HG02938 (cell line): ENCODE results near the gene QRFP.

ENCODE experiments used
- ATAC-seq: cut with Tn5 transposase; IDR thresholded peaks from one replicate; pipeline ENCODE4 v1.9.1; 2021; ENCODE audit warnings: mild to moderate bottlenecking, moderate library complexity; ENCODE audit not compliant: unreplicated experiment

QRFP gene

DNA sequence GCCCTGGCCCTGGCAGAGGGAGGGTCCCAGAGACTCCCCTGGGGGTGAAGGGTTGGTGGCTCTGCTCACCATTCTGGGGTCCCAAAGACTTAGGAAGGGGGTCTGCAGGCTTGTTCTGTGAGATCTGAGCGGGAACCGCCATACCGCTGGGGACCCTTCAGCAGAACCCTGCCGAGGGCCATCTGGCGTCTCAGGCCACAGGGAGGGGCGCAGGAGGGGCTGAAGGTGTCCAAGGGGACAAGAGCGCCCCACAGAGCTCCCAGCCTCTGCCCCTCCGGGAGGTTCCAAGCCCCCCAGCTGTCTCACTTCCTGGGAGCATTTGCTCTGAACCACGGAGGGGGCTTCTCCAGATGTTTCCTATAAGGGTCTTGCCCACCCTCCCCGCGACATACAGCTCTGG is 37.6 kb upstream of the QRFP start:
- no peak for ATAC-seq

DNA sequence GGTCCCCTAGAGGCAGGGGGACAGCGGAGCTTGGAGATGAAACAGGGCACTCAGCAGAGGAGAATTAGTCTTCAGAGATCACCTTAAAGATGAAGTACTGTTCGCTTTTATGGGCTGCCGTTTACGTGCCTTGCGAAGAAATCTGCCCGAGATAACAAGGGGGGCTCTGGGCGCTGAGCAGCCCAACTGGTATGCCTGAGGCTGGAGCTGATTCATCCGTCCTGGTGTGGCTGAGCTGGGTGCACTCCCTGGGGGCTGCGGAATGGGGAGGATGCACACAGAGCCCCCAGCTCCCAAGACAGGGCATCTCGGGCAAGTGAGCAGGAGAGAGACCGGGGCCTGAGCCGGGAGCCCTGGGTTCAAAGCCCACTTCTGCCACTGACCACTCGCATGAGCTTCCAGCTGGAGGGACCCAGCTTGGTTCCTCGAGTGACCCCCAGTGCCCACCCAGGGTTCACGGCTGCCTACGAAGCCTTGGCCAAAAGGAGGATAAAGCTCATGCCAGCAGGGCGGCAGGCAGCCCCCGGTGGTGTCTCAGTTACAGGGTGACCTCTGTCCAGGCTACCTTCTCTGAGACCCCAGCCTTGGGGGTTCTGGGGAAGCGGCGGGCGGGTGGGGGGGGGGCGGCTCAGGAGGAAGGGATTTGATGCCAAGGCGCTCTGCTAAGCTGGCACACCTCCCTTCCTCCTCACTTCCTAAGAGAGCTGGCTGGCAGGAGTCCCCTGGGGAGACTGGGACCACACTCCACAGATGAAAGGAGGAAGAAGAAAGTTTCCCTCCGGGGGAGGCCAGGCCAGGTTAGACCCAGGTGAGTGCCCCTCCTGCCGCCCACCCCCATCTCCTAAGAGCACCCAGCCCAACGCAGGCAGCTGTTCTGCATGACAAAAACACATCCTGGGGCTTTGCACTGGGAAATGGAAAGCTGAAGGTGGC is 36.8 kb upstream of the QRFP start:
- no peak for ATAC-seq

DNA sequence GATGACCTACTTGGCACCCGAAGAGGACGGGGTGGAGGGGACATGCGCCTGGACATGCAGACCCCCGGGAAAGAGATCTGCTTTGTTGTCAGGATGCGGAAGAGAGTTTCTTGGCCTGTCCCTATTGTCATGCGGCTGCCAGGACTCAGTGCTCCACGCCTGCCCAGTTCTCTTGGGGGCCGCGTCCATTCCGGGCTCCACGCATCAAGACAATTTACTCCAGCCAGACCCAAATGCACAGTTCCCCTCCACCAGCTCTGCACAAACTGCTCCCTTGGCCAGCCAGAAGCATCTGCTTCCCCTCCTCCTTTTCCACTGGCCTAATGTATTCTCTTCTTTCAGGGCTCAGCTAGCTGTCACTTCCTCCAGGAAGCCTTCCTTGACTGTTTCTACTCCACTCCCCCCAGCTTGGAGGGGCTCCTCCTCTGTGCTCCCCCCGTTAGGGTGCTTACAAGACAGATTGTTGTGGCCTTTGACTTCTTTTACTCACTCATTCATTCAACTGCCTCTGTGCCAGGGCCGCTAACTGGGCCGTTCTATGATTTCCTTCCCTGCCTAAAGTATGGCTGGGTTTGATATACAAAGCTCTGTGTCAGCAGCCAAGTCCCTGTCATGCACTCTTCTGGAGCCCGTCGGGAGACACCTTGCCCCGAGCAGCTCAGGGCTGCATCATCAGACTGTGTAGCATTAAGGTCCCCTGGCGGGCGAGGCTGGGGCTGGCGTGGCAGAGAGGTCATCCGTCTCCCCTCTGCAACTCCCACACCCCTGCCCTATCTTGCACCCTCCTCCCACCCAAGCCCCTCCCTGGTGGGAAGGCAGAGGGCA is 35.9 kb upstream of the QRFP start:
- no peak for ATAC-seq

DNA sequence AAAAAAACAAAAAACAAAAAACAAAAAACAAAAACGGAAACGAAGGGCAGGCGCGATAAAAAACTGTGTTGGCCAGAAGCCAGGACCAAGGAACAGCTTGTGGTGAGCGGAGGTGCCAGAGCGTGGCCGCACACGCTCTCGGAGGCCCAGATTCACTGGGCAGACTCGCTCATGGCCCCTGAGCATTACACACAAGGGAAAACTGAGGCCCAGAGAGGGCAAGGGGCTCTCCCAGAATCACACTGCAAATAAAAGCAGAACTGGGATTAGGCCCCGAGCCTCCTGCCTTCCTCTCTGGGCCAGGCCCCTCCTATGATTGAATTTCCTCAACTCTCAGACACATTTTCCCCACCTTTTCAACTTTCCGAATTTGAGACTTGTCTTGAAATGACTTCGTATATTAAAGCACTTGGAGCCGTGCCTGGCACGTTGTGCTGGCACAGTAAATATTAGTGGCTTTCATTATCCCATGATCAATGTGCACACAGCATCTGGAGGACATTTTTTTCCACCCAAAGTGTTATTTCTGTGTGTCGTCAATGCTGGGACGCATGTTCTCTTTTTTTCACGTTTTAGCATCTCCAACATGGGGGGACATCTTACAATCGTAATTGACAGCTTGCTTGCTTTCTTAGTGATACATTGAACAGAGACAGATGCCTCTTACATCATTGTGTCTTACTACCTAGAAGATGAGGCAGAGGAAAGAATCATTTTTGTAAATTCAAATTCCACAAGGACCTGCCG is 35.1 kb upstream of the QRFP start:
- no peak for ATAC-seq

DNA sequence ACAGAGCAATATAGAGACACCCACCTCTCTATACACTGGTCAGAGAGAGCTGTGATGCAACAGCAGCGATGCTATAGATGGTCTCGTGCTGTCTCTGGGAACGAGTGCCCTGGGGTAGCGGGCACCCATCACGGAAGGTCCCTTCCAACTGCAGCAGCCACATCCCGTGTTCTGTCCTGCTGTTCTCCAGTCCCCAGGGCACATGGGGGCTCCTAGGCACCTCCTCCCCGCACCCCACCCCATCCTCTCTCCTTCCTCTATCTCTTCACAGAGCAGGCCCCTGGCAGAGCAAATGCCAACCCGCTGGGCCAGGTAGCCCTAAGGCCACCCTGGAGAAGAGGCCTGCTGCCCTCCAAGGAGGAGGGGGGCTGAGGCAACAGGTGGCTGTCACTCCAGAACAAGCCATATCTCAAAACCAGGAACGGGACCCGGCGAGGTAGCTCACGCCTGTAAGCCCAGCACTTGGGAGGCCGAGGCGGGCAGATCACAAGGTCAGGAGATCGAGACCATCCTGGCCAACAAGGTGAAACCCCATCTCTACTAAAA is 34.3 kb upstream of the QRFP start:
- no peak for ATAC-seq

DNA sequence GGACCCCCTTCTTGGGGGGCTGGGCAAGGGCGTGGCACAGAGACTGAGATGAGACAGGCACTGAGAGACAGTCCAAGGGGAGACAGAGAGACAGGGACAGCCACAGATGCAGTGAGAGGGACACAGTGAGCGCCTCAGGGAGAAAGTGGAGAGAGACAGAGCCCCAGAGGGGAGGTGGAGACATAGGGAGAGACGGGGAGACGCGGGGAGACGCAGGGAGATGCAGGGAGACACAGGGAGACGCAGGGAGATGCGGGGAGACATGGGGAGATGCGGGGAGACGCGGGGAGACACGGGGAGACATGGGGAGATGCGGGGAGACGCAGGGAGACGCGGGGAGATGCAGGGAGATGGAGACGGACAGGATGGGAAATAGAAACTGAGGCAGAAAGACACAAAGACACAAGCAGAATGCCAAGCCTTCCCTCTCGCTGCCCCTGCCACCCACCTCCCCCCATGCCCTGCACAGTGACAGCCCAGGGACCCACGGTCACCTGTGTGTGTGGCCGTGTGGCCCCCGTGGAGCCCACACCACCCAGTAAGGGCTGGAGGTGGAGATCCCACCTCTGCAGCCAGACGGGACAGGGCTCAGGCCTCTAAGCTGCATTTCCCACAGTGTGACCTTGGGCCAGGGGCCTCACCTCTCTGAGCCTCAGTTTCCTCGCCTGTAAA is 33.7 kb upstream of the QRFP start:
- ATAC-seq, result no peak

DNA sequence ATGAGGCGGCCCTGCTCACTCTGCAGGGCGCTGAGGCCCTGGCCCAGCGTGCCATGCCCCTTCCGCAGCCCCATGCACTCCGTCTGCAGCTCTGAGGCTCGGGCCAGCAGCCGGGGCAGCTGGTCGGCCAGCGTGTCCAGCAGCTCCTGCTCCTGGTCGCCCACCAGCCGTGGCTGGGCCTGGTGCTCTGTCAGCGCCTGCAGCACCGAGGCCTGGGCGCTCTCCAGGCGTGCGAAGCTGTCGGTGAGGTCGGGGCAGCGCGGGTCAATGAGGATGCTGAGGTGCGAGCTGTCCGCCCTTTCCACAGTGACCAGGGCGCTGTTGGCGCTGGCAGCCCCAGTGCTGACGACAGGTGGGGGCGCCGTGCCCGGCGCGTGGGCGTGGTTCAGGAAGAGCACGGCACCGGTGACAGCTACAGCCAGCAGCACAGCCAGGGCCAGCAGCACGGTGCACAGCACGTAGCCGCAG is 33.0 kb upstream of the QRFP start:
- ATAC-seq, result no peak

DNA sequence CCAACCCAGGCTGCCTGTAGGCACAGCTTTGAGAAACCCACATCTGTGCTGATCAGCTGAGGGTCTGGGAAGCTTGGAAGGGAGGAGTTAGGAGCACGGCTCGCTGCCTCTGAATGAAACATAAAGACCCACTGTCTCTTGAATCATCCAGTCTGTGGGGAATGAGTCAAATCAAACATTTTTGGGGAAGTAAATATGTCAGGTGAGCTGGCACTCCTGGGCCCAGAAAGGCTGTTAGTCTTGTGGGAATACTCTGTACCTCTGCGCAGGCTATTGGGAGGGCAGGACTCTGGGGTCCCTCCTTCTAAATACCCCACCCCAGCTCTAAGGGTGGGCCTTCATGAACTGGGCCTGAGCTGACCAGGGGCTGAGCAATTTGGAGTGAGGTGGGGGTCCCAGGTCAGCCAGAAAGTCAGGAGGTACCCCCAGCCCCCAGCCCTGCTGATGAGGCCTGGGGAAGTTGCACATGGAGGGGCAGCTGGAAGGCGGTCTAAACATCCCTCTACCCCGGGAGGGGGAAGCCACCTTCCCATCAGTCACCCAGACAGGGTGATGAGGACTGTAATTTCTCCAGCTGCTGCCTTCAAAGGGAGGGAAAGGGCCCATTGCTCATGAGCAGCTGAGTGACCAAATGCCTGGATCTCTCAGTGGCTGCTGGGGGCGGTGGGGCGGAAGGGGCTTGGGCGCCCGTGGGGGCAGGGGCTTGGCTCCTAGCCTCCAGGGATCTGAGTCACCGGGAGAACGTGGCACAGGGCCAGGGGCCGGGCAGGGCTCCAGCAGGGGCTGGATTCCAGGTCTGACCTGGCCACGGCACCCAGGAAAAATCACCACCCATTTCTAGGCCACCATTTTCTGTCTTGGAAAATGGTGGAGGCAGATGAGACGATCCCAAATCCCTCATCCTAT is 31.6 kb upstream of the QRFP start:
- no peak for ATAC-seq

DNA sequence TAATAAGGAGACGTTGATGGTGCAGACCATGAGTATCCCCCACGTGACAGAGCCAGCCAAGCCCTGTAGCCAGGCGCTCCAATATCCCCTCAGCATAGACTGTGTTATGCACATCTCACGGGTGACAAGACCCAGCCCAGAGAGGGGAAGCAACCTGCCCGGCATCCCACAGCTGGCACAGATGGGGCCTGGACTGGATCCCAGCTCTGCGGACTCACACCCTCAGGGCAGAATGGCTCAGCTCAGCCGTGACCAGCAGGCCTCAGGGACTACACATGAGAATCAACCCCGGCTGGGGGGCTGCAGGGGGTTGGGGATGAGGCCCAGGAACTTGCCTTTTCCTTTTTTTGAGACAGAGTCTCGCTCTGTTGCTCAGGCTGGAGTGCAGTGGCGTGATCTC is 30.7 kb upstream of the QRFP start:
- ATAC-seq, result no peak

DNA sequence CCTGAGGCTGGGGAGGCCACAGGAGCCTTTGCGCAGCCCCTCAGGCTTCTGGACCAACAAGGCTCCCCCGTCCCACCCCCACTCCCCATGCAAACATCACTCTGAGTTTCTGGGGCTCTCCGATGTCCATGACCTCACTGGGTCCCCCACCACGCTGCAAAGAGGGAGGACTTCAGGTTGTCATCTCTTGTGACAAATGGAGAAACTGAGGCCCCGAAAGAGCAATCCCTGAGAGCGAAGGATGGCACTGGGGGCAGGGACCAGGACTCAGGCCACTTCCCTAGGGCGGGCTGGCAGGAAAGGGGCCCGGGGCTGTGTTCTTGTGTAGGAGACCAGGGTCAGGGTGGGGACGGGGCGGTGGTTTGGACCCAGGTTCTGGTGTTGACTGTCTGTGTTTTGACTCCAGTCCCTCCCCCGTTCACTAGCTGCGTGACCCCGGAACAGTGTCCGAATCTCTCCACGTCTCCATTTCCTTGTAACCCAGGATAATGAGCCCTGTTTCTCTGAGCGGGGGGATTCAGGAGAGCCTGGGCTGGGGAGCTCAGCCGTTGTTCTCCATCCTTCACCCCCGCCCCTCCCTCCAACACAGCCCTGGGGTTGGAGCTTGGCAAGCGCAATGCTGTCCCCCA is 28.6 kb upstream of the QRFP start:
- no peak for ATAC-seq

DNA sequence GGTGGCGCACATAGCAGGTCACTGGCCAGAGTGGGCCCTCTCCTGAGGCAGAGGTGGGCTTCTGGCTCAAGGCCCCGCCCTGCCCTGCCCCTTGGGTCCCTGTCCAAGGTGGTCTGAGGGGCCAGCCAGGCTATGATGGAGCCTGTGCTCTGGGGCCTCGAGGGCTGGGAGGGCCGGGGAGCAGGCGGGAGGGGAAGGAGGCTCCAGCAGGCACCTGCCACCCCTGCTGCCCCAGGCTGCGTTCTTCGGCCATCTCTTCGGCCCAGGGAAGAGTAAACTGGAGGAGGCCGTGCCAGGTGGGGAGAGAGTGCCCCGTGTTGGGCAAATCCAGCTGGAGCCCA is 27.8 kb upstream of the QRFP start:
- no peak for ATAC-seq

DNA sequence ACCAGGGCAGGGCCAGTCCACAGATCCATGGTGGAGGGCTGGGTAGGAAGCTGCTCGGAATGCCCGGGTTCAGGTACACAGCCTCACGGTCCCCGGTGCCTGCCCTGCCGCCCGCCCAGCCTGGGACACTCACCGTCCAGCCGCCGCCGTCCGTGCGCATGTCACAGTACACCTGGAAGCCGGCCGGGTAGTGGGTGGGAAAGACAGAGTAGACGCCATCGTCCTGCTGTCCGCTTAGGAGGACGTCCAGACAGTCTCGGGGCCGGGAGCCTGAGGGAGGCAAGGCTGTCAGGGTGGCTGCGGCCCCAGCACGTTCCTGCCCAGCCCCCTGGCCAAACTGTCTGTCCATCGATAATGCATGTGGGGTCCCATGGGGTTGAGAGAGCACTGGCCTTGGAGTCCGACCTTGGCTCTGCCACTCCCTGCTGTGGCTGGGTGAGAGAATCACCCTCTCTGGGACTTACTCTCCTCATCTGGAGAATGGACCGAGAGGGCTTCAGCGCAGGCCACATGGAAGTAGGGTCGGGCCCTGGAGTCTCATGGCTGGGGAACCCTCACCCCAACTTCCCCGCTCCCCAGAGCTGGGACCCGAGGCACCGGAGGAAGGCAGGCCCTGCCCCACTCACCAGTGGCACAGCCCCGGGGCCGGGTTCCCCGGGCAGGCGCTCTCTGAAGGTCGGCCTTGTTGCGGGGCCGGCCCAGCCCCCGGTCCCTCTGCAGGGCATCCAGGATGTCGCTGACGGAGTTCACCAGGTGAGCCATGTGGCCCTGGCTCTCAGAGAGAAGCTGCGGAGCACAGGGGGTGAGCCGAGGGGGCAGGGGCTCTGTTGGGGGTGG is 27.2 kb upstream of the QRFP start:
- ATAC-seq, result no peak

DNA sequence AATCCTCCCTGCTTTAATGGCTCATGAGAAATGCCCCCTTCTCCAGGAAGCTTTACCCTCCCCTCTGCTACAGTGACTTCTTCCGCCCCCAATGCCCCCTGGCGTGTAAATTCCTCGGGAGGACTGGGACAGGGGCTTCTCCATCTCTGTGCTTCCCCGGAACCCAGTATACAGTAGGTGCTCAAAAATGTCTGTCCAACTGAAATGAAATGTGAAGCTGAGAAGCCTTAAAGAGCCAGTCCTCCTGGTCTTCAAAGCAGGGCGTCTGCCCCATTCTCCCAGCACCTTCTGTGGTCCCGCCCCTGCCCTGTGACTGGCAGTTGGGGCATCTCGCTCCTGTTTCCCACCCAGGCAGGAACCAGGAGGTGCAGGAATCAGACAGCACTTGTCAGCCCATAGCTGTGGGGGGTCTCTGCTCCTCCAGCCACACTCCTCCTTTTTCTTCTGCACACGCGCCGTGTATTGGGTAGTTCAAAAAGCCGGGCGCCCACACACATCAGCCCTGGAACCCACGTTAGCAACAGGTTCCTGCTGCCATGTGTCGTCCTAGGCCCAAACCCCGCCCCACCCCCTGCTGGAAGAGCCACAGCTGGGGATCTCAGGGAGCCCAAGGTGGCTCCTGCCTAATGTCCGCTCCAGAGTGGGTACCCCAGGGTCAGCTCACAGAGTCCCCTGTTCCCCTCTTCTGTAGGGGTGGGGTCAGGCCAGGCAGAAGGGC is 26.4 kb upstream of the QRFP start:
- no peak for ATAC-seq

DNA sequence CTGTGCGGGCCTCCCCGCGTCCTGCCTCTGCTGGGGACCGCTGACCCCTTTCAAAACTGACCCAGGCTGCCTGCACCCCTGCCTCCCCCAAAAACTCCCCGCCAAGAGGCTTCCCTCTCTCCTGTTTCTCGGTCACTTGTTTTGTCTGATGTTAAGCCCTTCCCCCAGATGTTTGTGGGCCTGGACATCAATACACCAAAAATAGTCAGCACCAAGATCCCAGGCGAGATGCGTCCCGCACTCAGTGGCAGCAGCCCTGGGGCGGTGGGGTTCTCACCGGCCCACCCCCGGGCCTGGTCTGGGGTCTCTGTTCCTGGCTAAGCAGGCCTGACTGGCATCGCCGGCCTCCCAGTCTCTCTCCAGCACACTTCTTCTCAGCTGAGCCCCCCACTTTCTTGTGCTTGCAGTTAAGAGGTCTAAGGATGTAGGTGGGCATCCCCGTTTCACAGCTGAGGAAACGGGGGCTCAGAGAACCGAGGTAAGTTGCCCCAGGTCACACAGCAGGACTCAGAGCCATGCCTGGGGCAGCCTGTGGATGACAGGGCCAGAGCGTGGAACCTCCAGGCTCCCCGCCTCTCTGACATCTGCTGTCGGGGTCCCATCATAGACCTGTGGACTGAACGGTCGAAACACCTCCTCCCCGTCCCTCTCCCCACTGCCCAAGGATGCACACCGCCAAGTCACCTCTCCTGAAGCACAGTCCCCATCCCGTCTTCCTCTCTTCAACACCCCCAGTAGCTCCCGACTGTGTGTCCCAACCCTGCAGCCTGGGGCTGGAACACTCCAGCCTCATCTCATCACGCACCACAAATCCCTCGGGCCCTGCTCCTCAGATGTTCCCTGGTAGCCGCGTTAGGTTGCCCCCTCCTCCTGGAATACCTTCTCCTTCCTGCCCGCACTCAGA is 25.6 kb upstream of the QRFP start:
- ATAC-seq, result no peak

DNA sequence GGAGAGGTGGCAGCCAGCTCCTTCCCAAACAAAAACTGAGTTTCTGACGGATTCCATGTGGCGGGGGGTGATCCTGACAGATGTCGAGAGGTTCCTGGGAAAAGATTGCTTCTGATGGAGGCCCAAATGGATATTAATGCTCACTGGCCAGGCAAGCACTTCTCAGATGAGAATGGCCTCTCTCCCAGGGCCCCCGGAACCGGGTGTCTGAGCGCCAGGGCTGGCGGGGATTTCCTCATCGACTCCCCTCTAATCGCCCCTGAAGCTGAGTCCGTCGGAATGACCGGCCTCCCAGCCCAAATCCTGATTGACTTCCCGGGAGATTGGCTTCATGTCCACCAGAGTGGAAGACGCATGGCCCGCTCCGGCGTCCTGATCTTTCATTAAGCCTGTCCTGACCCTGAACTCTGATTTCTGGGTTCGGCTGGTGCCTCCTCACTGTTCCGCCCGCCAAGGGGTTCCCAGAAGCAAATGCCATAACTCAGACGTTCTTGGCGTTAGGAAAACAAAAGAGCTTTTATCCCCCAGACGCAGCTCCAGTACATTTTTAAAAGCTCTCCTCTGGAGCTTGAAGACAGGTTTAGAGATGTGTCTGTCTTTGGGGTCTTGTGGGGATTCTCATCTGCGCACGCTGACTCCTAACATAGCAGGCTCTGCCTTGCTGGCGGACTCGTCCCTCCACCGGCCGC is 24.8 kb upstream of the QRFP start:
- ATAC-seq, result no peak

DNA sequence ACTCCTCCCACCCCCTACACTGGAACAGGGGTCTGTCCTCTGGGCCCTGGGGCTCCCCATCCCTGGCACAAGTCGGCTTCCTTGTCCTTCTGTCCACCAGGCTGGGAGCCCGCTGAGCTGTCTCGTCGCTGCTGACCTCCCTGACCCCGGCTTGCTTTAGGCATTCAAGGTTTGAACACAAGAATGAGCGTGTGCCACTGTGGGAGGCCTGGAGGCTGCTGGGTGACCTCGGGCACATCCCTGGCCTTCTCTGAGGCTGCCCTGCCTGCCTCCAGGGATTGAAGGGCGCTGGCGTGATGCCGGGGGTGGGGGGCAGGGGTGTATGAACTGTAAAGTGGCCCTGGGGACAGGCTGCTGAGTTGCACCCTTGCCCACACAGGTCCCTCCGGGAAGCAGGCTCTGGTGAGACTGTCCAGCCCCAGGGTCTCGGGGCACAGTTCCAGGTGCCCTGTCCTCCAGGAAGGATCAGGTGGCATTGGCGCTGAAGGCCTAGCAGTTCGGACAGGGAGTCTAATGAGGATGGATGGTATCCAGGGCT is 24.2 kb upstream of the QRFP start:
- ATAC-seq, result no peak
